ENCODE data around the gene KRT7.

The KRT7 gene

DNA sequence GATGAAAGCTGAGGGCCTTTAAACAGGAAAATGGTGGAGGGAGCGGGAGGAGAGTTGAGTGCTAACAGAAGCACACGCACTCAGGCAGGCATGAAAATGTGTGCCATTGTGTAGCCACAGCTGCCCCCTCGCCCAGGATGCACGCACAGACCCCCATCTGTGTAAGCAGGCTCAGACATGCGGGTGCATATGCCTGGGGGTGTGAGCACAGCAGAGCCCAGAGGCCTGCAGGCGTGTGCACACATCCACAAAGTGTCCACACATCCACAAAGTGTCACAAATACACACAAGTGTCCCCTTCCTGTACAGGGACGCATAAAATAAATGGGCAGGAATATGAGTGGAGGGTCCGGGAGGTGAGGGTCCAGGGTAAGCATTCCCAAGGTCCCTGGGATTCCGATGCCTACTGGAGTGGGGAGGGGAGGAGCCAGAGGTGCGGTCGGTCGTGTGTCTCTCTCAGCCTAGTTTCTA lies 805 bp upstream of the KRT7 start:
- Mint-ChIP-seq H3K27me3 (ENCODE audit: low read depth) (peaks cover 87% of the 10 kb centered on the region), H3K36me3 (ENCODE audit: low read depth) (no peaks in the 10 kb centered on the region), H3K27ac (no peak overlapping the region), H3K4me3 (peak overlapping the region in 2 of 3 experiments; percentile 29 to 34), H3K9me3 (no peaks in the 10 kb centered on the region), H3K4me1 (peaks cover 9% of the 10 kb centered on the region)
- TF ChIP-seq CTCF (IDR thresholded peaks at IDR 0.05; ENCODE audit: unreplicated experiment in 3 of 3) = no peak

DNA sequence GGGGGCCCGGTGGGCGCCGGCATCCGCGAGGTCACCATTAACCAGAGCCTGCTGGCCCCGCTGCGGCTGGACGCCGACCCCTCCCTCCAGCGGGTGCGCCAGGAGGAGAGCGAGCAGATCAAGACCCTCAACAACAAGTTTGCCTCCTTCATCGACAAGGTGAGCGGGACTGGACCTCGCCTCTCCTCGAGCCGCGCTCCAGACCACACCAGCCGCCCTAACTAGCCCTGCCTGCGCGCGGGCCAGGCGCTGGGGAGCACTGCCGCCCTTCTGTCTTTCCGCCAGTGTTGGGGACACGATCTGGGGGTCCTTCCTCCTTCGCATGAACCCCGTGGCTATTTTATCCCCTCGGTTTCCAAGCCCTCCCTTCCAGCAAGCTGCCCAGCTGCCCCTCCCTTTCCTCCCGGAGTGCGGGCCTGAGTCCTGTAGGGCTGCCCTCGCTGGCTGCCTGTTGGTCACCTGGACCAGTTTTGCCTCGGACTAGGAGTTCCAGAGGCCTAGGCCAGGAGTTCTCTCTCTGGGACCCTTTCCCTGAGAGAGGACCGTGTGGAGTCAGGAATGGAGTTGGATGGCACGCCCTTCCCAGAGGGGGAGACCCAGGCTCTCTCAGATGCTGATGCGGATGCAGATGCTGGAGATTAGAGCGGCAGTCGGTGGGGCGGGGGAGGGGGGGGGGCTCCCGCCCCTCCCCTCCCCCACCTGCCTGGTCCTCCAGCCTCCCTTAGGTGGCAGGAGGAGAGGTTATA lies 592 bp downstream of the KRT7 start:
- Mint-ChIP-seq H3K4me1 (peaks cover 9% of the 10 kb centered on the region), H3K4me3 (peak overlapping the region; percentile 50 to 66 (median 59)), H3K27ac (no peak overlapping the region), H3K9me3 (no peaks in the 10 kb centered on the region), H3K36me3 (ENCODE audit: low read depth) (no peaks in the 10 kb centered on the region), H3K27me3 (ENCODE audit: low read depth) (peaks cover 91% of the 10 kb centered on the region)
- no peak for TF ChIP-seq CTCF (IDR thresholded peaks at IDR 0.05; ENCODE audit: unreplicated experiment in 3 of 3)

GRCh38 chr12:52234223-52234810 lies 1.3 kb downstream of the KRT7 start:
- TF ChIP-seq CTCF (IDR thresholded peaks at IDR 0.05; ENCODE audit: unreplicated experiment in 3 of 3) = no peak
- Mint-ChIP-seq H3K27ac (no peak overlapping the region), H3K9me3 (no peaks in the 10 kb centered on the region), H3K27me3 (ENCODE audit: low read depth) (peaks cover 92% of the 10 kb centered on the region), H3K36me3 (ENCODE audit: low read depth) (no peaks in the 10 kb centered on the region), H3K4me3 (peak overlapping the region in 1 of 3 experiments; percentile 45), H3K4me1 (peaks cover 9% of the 10 kb centered on the region)

DNA sequence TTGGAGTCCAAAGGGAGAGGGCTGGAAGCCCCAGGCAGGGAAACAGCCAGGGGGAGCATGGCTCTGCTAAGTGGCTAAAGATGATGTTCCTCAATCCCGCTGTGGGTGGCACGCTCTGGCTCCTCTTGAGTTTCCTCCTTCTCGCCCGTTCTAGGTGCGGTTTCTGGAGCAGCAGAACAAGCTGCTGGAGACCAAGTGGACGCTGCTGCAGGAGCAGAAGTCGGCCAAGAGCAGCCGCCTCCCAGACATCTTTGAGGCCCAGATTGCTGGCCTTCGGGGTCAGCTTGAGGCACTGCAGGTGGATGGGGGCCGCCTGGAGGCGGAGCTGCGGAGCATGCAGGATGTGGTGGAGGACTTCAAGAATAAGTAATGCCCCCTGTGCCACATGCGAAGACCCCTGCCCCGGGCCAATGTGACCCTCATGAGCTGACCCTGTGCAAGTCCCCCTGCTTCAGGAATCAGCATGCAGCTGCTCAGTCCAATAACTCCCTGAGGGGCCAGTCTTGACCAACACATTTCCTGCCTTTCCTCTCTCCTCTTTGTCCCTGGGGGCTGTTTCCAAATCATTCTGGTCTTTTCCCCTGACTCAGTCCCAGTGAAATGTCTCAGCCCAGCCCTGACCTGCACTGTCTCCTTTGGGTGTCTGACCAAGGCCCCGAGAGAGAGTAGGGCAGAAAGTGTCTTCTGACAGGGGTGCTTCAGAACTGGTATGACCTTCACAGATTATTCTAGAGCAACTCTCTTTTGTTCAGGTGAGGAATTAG lies 2.1 kb downstream of the KRT7 start:
- no peaks in the 10 kb centered on the region for H3K36me3 Mint-ChIP-seq (ENCODE audit: low read depth)
- TF ChIP-seq CTCF (IDR thresholded peaks at IDR 0.05; ENCODE audit: unreplicated experiment in 3 of 3) = no peak
- H3K4me1 Mint-ChIP-seq = peaks cover 9% of the 10 kb centered on the region
- H3K4me3 Mint-ChIP-seq = no peak overlapping the region
- no peaks in the 10 kb centered on the region for H3K9me3 Mint-ChIP-seq
- H3K27me3 Mint-ChIP-seq (ENCODE audit: low read depth) = peaks cover 89% of the 10 kb centered on the region
- H3K27ac Mint-ChIP-seq = no peak overlapping the region

DNA sequence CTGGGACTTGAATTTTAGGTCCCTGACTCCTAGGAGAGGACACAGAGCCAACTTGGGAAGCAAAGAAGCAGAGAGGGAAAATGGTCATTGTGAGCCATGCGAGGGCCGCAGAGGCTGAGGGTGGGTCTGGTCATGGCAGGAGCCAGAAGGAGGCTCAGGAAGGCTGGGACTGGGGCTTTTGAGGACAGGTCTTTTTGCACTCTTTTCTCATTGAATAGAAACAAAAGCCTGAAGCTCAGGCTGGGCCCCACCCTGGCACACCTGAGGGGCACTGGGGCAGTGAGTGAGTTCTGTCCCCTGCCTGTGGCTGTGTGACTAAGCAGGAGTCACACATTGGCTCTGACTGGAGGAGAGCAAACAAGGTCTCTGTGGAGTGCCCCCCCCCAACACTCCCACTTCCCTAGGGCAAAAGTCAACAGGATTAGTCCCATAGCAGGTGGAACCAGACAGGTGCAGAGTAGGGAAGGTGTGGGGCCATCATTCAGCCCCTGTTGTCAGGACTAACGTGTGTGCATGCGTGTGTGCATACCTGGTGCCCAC lies 2.8 kb downstream of the KRT7 start:
- peaks cover 9% of the 10 kb centered on the region for H3K4me1 Mint-ChIP-seq
- H3K27me3 Mint-ChIP-seq (ENCODE audit: low read depth) = peaks cover 82% of the 10 kb centered on the region
- H3K4me3 Mint-ChIP-seq = no peak overlapping the region
- no peak for TF ChIP-seq CTCF (IDR thresholded peaks at IDR 0.05; ENCODE audit: unreplicated experiment in 3 of 3)
- H3K36me3 Mint-ChIP-seq (ENCODE audit: low read depth) = no peaks in the 10 kb centered on the region
- H3K27ac Mint-ChIP-seq = no peak overlapping the region
- H3K9me3 Mint-ChIP-seq = no peaks in the 10 kb centered on the region
